Mucosa of descending colon (tissue), 3 donors: ENCODE measurements around the gene IFFO2. TPM values are rescaled to one million over a fixed set of nuclear protein-coding genes. Genes with fewer than 3 reads are reported as not detected.

Source experiments
- ATAC-seq: fragments of 200-7000 bp; cut with Tn5 transposase; one replicate; pipeline ENCODE4 v1.9.1; 2020; ENCODE audit warnings: mild to moderate bottlenecking, moderate library complexity
- DNase-seq, 3 donors: peaks; one replicate each; pipeline ENCODE4 v3.0.0-alpha.2; 2020
- H3K36me3 ChIP-seq: fragments of 200-600 bp; one replicate; pipeline ENCODE4 v1.8.0; 2021; ENCODE audit warnings: low read depth, mild to moderate bottlenecking
- H3K4me1 ChIP-seq: fragments of 200-600 bp; one replicate; pipeline ENCODE4 v1.8.0; 2021; ENCODE audit warnings: low read depth, mild to moderate bottlenecking
- H3K4me3 ChIP-seq: fragments of 200-600 bp; one replicate; pipeline ENCODE4 v1.8.0; 2021; ENCODE audit warnings: mild to moderate bottlenecking
- H3K9me3 ChIP-seq: fragments of 200-600 bp; one replicate; pipeline ENCODE4 v1.8.0; 2021; ENCODE audit warnings: mild to moderate bottlenecking
- intact Hi-C, 2 donors: fragments of 100-400 bp; cut with DNase I in 1 of 2; cut with micrococcal nuclease in 1 of 2; formaldehyde crosslinking; loops; one replicate each; pipeline versions ENCODE4 v1.11.0 to v1.11.1; 2022; cut with DNase I, micrococcal nuclease
- total RNA-seq, 3 donors: library from RNA; stranded (reverse); fragmentation: NEBNext Ultra II Directional in 2 of 3; extraction: Animal tissue kit (Norgen Biotek cat#: 25700) in 2 of 3; gene quantifications; one replicate each; pipeline versions ENCODE4 v1.2.1 to v1.2.4, GENCODE V29; 2021 to 2023
- TF ChIP-seq, protein P1 (sequence below): fragments of 200-600 bp; IDR thresholded peaks from one replicate; pipeline ENCODE4 v1.8.0; 2022; ENCODE audit warnings: antibody characterized with exemption, mild to moderate bottlenecking
- donor health status: DM: no; HTN: no; CAD: no; lungs with moderate emphysema.
- donor health status: DM: no; HTN: no; CAD: no.
- donor health status: DM: no; HTN: yes; CAD: no.

Gene IFFO2
- total RNA-seq, 3 donors from 2014 or later, result 13.1 to 19.0 (median 15.5) TPM

DNA sequence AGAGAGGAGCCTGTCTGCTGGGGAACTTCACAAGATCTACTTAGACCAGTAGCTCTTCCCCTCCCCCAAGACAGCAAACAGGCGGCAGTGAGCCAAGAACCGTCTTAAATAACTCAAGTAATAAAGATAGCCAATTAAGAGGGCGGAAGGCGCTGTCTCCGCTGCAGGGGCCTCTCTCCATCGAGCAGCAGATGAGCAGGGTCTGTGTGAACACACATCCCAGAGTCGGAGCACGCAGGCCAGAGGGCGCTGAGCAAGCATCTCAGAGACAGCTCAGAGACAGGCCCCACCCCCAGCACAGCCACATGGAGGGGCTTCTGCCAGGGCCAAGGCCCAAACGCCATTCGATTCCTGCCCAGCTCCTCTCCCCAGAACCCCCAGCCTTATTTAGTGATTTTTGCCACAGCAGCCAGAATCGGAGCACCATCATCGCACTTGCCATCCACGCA, 11.1 kb downstream of the IFFO2 start:
- Histone ChIP-seq H3K9me3 (no peaks in the 10 kb centered on the region), H3K4me3 (no peak overlapping the region), H3K36me3 (no peaks in the 10 kb centered on the region), H3K4me1 (peaks cover 26% of the 10 kb centered on the region)
- ATAC-seq (peak; percentile 27), DNase-seq (peak in 2 of 3 donors; percentile 62 to 64)
- intact Hi-C loops, result no loop called here
- TF ChIP-seq, protein P1, sequence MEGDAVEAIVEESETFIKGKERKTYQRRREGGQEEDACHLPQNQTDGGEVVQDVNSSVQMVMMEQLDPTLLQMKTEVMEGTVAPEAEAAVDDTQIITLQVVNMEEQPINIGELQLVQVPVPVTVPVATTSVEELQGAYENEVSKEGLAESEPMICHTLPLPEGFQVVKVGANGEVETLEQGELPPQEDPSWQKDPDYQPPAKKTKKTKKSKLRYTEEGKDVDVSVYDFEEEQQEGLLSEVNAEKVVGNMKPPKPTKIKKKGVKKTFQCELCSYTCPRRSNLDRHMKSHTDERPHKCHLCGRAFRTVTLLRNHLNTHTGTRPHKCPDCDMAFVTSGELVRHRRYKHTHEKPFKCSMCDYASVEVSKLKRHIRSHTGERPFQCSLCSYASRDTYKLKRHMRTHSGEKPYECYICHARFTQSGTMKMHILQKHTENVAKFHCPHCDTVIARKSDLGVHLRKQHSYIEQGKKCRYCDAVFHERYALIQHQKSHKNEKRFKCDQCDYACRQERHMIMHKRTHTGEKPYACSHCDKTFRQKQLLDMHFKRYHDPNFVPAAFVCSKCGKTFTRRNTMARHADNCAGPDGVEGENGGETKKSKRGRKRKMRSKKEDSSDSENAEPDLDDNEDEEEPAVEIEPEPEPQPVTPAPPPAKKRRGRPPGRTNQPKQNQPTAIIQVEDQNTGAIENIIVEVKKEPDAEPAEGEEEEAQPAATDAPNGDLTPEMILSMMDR, result no peak

DNA sequence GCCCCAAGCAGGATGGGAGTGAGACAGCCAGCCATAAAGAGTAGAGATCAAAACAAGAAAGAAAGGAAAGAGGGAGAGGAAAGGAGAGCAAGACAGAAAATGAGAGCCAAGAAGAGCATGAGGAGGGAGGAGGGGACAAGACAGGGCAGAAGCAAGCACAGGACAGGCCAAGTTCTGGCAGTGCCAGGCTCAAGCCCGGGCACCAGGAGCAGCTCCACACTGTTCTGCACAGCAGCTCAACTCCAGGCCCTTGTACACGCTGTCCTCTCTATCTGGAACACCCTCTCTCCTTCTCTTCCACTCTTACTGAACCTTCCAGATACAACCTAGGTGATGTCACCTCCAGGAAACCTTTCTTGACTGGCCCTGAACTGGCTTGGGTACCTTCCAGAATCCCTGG, 11.7 kb downstream of the IFFO2 start:
- peak; percentile 11 for ATAC-seq
- H3K4me1 ChIP-seq, result peaks cover 26% of the 10 kb centered on the region
- intact Hi-C loops, result no loop called here

DNA sequence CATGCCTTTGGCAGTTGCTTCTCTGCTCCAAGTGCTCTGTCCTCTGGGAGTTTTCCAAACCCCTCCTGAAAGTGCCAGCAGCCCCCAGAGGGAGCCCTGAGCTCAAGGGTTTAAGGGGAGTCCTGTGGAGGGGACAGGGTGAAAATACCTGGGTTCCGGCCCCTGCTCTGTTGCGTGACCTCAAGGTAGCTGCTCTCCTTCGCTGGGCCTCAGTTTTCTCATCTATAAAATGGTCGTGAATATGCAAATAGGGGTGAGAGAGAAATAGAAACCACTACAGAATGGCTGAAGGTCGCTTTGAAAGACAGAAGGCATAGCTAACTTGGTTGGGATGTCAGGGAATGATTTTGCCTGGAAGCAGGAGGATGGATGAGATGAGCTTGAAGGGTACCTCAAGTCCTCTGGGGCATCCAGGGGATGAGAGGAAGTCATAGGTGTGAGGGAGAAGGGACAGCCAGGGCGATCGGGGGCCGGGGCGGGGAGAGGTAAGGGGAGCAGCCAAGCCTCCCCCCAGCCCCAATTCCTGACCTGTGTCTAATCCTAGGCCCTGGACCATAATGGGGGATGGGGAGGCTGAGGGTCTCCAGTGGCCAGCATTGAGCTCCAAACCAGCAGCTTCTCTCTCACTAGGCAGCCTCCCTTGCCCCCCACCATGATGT, 12.4 kb downstream of the IFFO2 start:
- no peaks in the 10 kb centered on the region for H3K36me3 ChIP-seq
- H3K4me1 ChIP-seq, result peaks cover 20% of the 10 kb centered on the region
- DNase-seq, result no peak
- TF ChIP-seq, protein P1, result no peak
- intact Hi-C loops, result no loop called here
- H3K9me3 ChIP-seq, result no peaks in the 10 kb centered on the region
- no peak overlapping the region for H3K4me3 ChIP-seq
- no peak for ATAC-seq

More for the DNA sequence above, 11.7 kb downstream of the IFFO2 start:
- Histone ChIP-seq H3K4me3 (no peak overlapping the region), H3K9me3 (no peaks in the 10 kb centered on the region), H3K36me3 (no peaks in the 10 kb centered on the region)
- DNase-seq, result no peak
- TF ChIP-seq, protein P1, result no peak

DNA sequence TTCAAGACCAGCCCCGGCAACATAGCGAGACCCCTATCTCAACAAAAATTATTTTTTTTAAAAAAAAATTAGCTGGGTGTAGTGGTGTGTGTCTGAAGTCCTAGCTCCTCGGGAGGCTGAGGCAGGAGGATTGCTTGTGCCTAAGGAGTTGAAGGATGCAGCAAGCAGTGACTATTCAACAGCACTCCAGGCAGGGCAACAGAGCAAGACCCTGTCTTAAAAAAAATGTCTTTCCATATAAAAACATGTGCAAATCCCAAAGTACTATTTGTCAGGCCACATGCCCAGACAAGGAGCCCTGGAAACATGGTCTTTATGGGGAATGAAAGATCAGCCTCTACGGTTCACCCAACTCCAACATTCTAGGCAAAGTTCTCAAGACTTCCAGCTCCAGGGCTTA, 13.3 kb downstream of the IFFO2 start:
- peaks cover 13% of the 10 kb centered on the region for H3K4me1 ChIP-seq
- TF ChIP-seq, protein P1, result no peak
- DNase-seq (no peak), ATAC-seq (no peak)
- no peaks in the 10 kb centered on the region for H3K9me3 ChIP-seq
- no peaks in the 10 kb centered on the region for H3K36me3 ChIP-seq
- intact Hi-C loops, result no loop called here
- no peak overlapping the region for H3K4me3 ChIP-seq

DNA sequence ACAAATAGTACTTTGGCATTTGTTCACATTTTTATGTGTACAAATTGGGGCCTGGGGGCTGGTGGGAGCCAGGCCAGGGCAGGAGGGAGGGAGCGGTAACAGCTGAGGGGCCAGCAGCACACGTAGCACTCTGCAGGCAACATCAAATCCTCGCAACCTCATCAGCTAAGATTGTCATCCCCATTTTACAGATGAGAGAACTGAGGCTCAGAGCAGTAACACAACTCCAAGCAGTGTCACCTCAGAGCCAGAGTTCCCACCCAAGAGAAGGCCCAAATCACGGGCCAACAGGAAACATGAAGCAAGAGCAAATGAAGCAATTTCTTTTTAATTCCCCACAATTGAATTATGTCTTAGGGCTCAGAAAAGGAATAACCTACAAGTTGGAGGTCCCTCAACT, 14.1 kb downstream of the IFFO2 start:
- no peak for DNase-seq
- intact Hi-C loops, result no loop called here
- Histone ChIP-seq H3K36me3 (no peaks in the 10 kb centered on the region), H3K9me3 (no peaks in the 10 kb centered on the region), H3K4me3 (no peak overlapping the region), H3K4me1 (peaks cover 12% of the 10 kb centered on the region)
- ATAC-seq, result no peak
- TF ChIP-seq, protein P1, result no peak
